Activated naive CD8-positive, alpha-beta T cell (primary cell): ENCODE data around the gene ZNF497.

Experiments
- H3K27ac Mint-ChIP-seq: one replicate; pipeline ENCODE4 v1.8.0; 2021; ENCODE audit warnings: mixed read lengths
- H3K27me3 Mint-ChIP-seq: one replicate; pipeline ENCODE4 v1.8.0; 2021; ENCODE audit warnings: mixed read lengths
- H3K36me3 Mint-ChIP-seq: one replicate; pipeline ENCODE4 v1.8.0; 2021; ENCODE audit warnings: mixed read lengths
- H3K4me1 Mint-ChIP-seq: one replicate; pipeline ENCODE4 v1.8.0; 2021; ENCODE audit warnings: low read depth, mixed read lengths
- H3K4me3 Mint-ChIP-seq: one replicate; pipeline ENCODE4 v1.8.0; 2021; ENCODE audit warnings: mild to moderate bottlenecking, mixed read lengths
- H3K9me3 Mint-ChIP-seq: one replicate; pipeline ENCODE4 v1.8.0; 2021; ENCODE audit warnings: low read depth, mixed read lengths

Gene ZNF497

DNA sequence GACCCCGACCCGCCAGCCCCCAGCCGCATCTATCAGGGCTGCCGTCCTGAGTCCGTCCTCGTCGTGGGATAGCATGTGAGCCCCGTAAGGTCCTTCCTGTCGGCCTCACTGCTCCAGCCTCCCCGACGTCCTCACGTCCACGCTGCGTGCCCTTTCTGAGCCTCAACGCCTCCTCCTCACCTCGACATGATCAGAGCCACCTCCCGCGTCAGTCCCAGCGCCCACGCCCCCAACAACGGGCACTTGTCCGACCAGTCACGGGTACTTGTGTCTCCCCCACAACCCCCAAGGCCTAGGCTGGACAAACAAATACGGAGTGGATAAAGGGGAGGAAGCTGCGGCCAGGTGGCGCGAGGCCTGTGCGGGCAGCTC lies 665 bp downstream of the ZNF497 start:
- H3K9me3 Mint-ChIP-seq: no peaks in the 10 kb centered on the region
- peak overlapping the region; percentile 96 for H3K27ac Mint-ChIP-seq
- no peaks in the 10 kb centered on the region for H3K27me3 Mint-ChIP-seq
- no peaks in the 10 kb centered on the region for H3K36me3 Mint-ChIP-seq
- peak overlapping the region; percentile 96 for H3K4me3 Mint-ChIP-seq
- peaks cover 13% of the 10 kb centered on the region for H3K4me1 Mint-ChIP-seq

DNA sequence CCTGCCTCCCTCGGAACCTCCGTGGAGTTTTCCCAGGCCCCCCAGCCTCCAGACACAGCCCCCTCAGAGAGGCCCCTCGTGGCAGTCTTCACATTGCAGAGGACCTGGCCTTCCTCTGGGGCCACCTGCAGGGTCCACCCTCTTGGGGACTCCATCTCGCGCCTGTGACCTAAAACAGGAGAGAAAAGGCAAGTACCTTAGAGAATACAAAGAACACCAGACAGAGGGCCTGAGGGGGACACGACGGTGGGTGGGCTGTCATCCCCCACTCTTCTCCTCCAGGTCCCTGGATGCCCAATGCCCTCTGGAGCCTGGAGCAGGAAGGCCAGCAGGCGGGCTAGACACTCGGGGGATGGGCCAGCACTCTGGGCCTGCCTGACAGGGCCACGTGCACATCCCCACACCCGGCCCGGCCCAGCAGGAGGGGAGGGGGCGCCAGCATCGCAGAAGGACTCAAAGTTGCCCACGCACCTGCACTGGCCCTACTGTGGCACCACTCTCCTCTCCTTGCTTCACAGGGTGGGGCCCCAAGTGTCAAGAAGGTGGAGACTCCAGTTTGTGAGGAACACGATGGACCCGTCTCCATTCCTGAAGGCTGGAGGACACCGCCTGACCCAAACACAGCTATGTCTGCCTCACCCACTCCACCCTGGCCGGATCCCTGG lies 4.9 kb downstream of the ZNF497 start:
- H3K27ac Mint-ChIP-seq: no peak overlapping the region
- no peaks in the 10 kb centered on the region for H3K9me3 Mint-ChIP-seq
- no peaks in the 10 kb centered on the region for H3K36me3 Mint-ChIP-seq
- peaks cover 25% of the 10 kb centered on the region for H3K4me1 Mint-ChIP-seq
- H3K4me3 Mint-ChIP-seq: no peak overlapping the region
- no peaks in the 10 kb centered on the region for H3K27me3 Mint-ChIP-seq

DNA sequence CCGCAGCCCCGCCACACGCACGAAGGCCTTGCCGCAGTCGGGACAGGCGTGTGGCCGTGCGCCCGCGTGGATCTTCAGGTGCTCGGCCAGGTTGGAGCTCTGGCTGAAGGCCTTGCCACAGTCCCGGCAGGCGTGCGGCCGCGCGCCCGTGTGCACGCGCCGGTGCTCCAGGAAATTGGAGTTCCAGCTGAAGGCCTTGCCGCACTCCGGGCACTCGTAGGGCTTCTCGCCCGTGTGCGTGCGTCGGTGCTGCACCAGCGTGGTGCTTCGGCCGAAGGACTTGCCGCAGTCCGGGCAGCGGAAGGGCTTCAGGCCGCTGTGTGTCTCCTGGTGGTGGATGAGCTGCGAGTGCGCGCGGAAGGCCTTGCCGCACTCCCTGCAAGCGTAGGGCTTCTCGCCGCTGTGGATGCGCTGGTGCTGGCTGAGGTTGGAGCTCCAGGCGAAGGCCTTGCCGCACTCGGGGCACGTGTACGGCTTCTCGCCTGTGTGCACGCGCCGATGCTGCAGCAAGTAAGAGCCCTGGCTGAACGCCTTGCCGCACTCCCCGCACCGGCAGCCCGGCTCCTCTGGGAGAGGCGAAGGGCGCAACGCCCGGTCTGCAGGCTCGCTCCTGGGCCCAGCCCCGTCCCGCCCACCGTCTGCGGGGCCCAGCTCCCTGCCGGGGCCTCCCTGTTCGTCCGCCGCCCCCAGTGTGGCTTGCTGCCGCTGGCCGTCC lies 5.6 kb downstream of the ZNF497 start:
- Mint-ChIP-seq H3K4me3 (peak overlapping the region; percentile 52), H3K27ac (no peak overlapping the region)

DNA sequence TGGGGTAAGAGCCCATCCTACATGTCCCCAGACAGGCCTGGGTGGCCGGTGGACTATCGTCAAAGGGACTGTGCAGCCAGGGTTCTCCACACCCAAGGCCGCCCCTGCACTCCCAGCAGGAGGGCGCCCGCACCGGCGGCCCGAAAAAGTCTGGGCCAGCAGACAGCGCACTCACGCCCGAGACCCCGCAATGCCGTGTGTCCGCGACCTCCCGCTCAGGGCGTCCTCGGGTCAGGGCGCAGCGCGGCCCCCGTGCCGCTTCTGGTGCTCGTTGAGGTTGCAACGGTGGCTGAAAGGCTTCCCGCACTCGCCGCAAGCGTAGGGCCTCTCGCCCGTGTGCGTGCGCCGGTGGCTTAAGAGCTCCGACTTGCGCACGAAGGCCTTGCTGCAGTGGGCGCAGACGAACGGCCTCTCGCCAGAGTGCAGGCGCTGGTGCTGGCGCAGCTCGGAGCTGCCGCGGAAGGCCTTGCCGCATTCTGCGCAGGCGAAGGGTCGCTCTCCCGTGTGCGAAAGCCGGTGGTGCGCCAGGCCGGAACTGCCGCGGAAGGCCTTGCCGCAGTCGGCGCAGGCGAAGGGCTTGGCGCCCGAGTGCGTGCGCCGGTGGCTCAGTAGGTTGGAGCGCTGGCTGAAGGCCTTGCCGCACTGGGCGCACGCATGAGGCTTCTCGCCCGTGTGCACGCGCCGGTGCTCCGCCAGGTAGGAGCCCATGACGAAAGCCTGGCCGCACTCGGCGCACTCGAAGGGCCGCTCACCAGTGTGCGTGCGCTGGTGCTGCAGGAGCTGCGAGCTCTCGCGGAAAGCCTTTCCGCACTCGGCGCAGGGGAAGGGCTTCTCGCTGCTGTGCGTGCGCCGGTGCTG lies 6.4 kb downstream of the ZNF497 start:
- peaks cover 20% of the 10 kb centered on the region for H3K4me1 Mint-ChIP-seq
- H3K27ac Mint-ChIP-seq: no peak overlapping the region
- H3K4me3 Mint-ChIP-seq: peak overlapping the region; percentile 52
- no peaks in the 10 kb centered on the region for H3K27me3 Mint-ChIP-seq
- H3K36me3 Mint-ChIP-seq: no peaks in the 10 kb centered on the region
- H3K9me3 Mint-ChIP-seq: no peaks in the 10 kb centered on the region

More for the DNA sequence above, 5.6 kb downstream of the ZNF497 start:
- Mint-ChIP-seq H3K36me3 (no peaks in the 10 kb centered on the region), H3K27me3 (no peaks in the 10 kb centered on the region), H3K4me1 (peaks cover 24% of the 10 kb centered on the region), H3K9me3 (no peaks in the 10 kb centered on the region)

GRCh38 chr19:58355215-58355796 lies 7.2 kb downstream of the ZNF497 start:
- Mint-ChIP-seq H3K9me3 (no peaks in the 10 kb centered on the region), H3K27me3 (no peaks in the 10 kb centered on the region), H3K36me3 (no peaks in the 10 kb centered on the region), H3K4me1 (peaks cover 22% of the 10 kb centered on the region), H3K27ac (no peak overlapping the region), H3K4me3 (peak overlapping the region; percentile 66)

GRCh38 chr19:58354478-58355030 lies 8.0 kb downstream of the ZNF497 start:
- Mint-ChIP-seq H3K4me3 (no peak overlapping the region), H3K36me3 (peaks cover 2% of the 10 kb centered on the region), H3K27ac (no peak overlapping the region), H3K9me3 (no peaks in the 10 kb centered on the region), H3K4me1 (peaks cover 22% of the 10 kb centered on the region), H3K27me3 (no peaks in the 10 kb centered on the region)

DNA sequence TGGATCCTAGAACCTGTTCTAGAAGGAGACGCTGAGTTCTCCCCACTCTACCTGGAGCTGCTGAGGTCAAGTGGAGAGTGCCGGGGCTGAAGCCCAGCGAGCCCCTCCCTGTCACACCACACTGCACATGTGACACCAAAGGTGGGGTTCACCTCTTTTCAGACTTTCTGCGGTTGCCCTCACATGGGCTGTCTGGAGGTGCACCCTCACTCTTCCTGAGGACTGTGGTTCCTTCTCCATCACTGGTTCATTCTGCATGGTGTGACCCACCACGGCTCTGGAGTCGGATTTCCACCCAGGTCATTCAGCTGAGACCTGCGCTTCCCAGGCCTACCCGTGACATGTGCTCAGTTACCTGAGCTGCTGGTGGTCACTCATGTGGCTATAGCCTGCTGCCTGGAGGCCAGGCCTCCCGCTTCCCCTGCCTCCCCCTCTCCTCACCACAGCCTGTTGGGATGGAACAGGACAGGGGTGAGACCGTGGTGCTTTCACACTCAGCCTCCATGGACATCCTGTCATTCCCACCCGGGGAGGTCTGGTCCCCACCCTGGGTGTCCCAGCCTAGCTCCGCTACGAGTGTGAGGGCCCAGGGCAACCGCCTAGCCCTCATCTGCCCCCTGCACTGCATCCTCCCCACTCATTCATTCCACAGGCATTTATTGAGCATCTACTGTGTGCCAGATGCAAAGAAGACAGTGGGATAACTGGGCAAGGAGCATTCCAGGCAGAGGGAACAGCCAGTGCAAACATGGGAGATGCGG lies 8.7 kb downstream of the ZNF497 start:
- H3K27me3 Mint-ChIP-seq: no peaks in the 10 kb centered on the region
- H3K36me3 Mint-ChIP-seq: peaks cover 4% of the 10 kb centered on the region
- no peak overlapping the region for H3K4me3 Mint-ChIP-seq
- no peaks in the 10 kb centered on the region for H3K9me3 Mint-ChIP-seq
- H3K27ac Mint-ChIP-seq: no peak overlapping the region
- peaks cover 24% of the 10 kb centered on the region for H3K4me1 Mint-ChIP-seq

GRCh38 chr19:58352760-58353671 lies 9.5 kb downstream of the ZNF497 start, which contains the start of gene A1BG:
A1BG (minus strand) TSS chr19:58353492; CDS start chr19:58353437, 55 bp downstream.
- Mint-ChIP-seq H3K27me3 (no peaks in the 10 kb centered on the region), H3K36me3 (peaks cover 4% of the 10 kb centered on the region), H3K4me3 (no peak within 1 kb of the TSS), H3K9me3 (no peaks in the 10 kb centered on the region), H3K4me1 (peaks cover 30% of the 10 kb centered on the region), H3K27ac (no peak within 1 kb of the TSS)

DNA sequence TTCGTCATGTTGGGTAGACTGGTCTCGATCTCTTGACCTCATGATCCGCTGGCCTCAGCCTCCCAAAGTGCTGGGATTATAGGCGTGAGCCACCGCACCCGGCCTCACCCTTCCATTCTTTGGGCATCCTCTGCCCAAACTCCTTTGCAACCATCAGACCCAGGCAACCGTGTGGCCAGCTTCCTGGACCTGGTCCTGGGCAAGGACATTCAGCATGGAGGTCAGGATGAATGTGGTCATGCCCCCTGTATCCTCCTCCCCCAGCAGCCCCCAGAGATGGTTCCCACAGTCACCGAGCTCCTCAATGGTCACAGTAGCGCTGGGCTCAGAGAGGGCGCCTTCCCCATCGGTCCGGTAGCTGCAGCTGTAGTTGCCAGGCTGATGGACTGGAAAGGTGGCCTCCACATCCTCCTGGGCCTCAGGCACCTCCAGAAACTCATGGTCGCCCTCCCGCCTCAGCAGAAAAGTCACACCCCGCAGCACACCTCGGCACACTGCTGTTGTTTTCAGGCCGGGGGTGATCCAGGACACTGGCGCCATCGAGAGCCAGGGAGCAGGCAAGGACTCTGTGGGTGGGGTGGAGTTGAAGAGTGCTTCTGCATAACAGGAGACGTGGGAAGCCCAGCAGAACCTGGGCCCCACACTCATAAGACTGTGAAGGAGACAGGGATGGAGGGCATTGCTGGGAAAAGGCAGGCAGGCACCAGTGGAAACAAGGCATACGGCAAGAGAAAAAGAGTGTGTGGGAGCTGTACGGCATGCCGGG lies 10.4 kb downstream of the ZNF497 start:
- H3K27ac Mint-ChIP-seq: no peak overlapping the region
- no peak overlapping the region for H3K4me3 Mint-ChIP-seq
- peaks cover 30% of the 10 kb centered on the region for H3K4me1 Mint-ChIP-seq
- no peaks in the 10 kb centered on the region for H3K27me3 Mint-ChIP-seq
- peaks cover 4% of the 10 kb centered on the region for H3K36me3 Mint-ChIP-seq
- H3K9me3 Mint-ChIP-seq: no peaks in the 10 kb centered on the region

DNA sequence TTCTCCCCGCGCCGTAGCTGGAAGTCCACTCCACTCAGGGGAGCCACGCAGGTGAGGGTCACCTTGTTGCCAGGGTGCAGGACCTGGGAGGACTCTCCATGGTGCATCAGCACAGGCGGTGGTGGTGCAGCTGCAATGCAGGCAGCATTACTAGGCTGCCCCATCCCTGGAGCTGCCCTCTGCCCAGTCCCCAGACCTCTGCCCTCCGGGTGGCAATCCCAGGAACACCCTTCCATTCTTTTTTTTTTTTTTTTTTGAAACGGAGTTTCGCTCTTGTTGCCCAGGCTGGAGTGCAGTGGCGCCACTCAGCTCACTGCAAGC lies 11.0 kb downstream of the ZNF497 start:
- Mint-ChIP-seq H3K27ac (no peak overlapping the region), H3K27me3 (no peaks in the 10 kb centered on the region), H3K9me3 (no peaks in the 10 kb centered on the region), H3K4me1 (peaks cover 33% of the 10 kb centered on the region), H3K4me3 (no peak overlapping the region), H3K36me3 (peaks cover 4% of the 10 kb centered on the region)

DNA sequence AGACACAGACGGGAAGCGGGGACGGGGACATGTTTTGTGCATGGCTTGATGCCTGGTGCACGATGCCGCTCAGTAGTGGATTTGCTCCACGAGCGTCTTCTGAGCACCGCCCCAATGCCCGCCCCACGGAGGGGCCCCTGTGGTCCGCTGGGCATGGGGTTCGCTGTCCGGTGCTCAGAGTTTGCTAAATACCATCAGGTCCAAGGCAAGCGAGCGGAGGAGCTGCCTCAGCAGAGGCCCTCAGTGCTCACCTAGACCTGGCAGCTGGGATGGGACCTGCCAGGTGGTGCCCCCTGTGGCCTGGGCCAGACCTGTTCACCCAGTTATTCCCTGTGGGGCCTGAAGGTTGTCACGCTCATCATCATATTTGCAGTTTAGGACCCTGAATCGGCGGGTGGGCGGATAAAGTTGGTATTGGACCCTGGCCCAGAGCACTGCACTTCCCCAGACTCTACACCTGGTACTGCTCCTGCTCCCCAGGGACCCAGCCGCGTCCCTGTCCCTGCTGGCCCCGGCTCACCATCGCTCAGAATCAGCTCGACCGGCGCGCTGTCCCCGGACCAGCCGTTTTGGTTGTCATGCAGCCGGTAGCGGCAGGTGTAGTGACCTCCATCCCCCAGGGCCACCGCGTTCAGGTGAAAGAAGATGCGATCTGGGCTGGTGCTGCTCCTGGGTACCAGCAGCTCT lies 11.5 kb downstream of the ZNF497 start:
- H3K4me3 Mint-ChIP-seq: no peak overlapping the region
- peaks cover 4% of the 10 kb centered on the region for H3K36me3 Mint-ChIP-seq
- H3K4me1 Mint-ChIP-seq: peaks cover 33% of the 10 kb centered on the region
- no peaks in the 10 kb centered on the region for H3K9me3 Mint-ChIP-seq
- H3K27ac Mint-ChIP-seq: no peak overlapping the region
- H3K27me3 Mint-ChIP-seq: no peaks in the 10 kb centered on the region

DNA sequence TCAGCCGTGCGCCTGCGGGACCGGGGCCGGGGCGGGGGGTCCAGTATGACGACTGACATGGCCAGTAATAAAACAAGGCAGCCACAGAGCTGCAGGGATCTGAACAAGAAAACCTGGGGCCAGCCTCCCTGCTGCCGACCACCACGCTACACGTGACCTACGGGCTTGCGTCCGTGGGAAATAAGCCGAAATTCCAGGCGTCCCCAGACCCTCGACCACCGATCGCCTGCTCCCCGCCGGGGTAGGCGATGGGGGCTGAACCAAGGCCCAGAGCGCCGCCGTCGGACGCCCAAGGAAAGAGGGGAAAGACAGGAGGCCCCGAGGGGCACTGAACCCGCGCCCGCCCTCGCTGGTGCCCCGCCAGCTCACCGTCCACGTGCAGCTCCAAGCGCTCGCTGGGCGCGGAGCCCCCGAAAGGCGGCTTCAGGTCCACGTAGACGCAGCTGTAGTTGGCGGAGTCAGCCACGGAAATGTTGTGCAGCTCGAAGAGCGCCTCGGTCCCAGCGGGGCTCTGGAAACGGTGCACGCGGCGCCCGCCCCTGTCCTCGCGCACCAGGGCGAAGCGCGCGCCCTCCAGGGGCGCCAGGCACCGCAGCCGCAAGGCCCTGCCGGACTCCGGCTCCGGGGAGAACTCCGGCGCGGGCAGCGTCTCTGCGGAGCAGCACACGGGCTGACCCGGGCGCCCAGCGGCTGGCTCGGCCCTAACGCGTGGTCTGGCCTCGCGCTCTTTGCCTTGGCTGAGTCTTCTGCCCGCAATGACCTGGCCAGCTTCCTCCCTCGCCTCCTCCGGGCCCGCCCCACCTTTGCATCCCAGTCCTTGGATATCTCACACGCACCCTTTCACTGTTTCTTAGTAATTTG lies 12.3 kb downstream of the ZNF497 start:
- Mint-ChIP-seq H3K4me3 (no peak overlapping the region), H3K9me3 (no peaks in the 10 kb centered on the region), H3K36me3 (peaks cover 4% of the 10 kb centered on the region), H3K27me3 (no peaks in the 10 kb centered on the region), H3K4me1 (peaks cover 33% of the 10 kb centered on the region), H3K27ac (no peak overlapping the region)
